Coronary artery (tissue), 2 donors: ENCODE results near the gene C11orf52.
A peak's percentile ranks its signal among the peaks of the same experiment; 100 is the strongest.

Source experiments
- DNase-seq: peaks from one replicate; pipeline ENCODE4 v3.0.0-alpha.2; 2017; ENCODE audit warnings: low spot score
- H3K27ac ChIP-seq, 2 donors: fragments of 200-600 bp; sonication (generic); one replicate each; pipeline ENCODE4 v1.5.1; 2016 to 2019
- H3K4me3 ChIP-seq: fragments of 200-600 bp; sonication (generic); 2 replicates; pipeline ENCODE4 v1.5.1; 2016; ENCODE audit warnings: mild to moderate bottlenecking, moderate library complexity
- CTCF ChIP-seq: fragments of 200-600 bp; sonication (generic); IDR thresholded peaks from one replicate; pipeline ENCODE4 v1.5.1; 2019; ENCODE audit warnings: antibody characterized with exemption

Gene C11orf52

GRCh38 chr11:111933872-111934271, 15.2 kb downstream of the C11orf52 start:
- no peak for DNase-seq
- TF ChIP-seq CTCF: no peak
- Histone ChIP-seq H3K27ac (peak overlapping the region in 1 of 2 donors; percentile 12), H3K4me3 (no peak overlapping the region)

- peak overlapping the region in 1 of 2 donors; percentile 12 for H3K27ac ChIP-seq
These were observed 15.6 kb downstream of the C11orf52 start for GRCh38 chr11:111934306-111934705.

GRCh38 chr11:111935317-111936039, 16.8 kb downstream of the C11orf52 start:
- no peak for TF ChIP-seq CTCF
- Histone ChIP-seq H3K27ac (peak overlapping the region; percentile 71 to 75), H3K4me3 (no peak overlapping the region)
- no peak for DNase-seq

More at GRCh38 chr11:111934306-111934705, 15.6 kb downstream of the C11orf52 start:
- no peak overlapping the region for H3K4me3 ChIP-seq
- peak; percentile 17 for DNase-seq
- TF ChIP-seq CTCF: no peak

GRCh38 chr11:111936040-111936540, 17.4 kb downstream of the C11orf52 start:
- peak overlapping the region; percentile 75 to 80 for H3K27ac ChIP-seq
- DNase-seq: no peak
- H3K4me3 ChIP-seq: peak overlapping the region; percentile 85
- no peak for TF ChIP-seq CTCF

GRCh38 chr11:111937461-111937769, 18.7 kb downstream of the C11orf52 start:
- Histone ChIP-seq H3K27ac (peak overlapping the region; percentile 75 to 80), H3K4me3 (peak overlapping the region; percentile 85)
- DNase-seq: no peak
- TF ChIP-seq CTCF: no peak

GRCh38 chr11:111937844-111938243, 19.1 kb downstream of the C11orf52 start:
- H3K27ac ChIP-seq: peak overlapping the region; percentile 75 to 80
- no peak for TF ChIP-seq CTCF
- no peak for DNase-seq
- peak overlapping the region; percentile 85 for H3K4me3 ChIP-seq

GRCh38 chr11:111938687-111939160, 20.0 kb downstream of the C11orf52 start:
- TF ChIP-seq CTCF: no peak
- Histone ChIP-seq H3K27ac (peak overlapping the region; percentile 75 to 80), H3K4me3 (peak overlapping the region; percentile 85)
- DNase-seq: no peak
